Measurements from ENCODE around the gene SLC22A23.

DNA sequence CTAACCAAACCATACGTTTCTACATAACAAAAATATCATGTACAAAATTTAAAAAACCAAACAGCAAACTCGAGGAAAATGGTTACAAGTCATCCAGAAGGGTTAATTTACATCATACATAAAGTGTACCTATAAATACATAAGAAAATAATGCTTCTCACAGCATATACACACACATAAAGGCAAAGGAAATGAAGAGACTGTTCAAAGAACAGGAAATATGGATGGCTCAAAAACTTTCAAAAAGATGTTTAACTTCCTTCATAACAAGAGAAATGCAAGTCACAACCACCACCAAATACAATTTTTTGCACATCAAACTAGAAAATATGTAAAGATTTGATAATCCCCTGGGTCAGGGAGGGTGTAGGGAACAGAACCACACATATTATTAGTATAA, 7.5 kb downstream of the SLC22A23 start:
- TF ChIP-seq, protein P1, sequence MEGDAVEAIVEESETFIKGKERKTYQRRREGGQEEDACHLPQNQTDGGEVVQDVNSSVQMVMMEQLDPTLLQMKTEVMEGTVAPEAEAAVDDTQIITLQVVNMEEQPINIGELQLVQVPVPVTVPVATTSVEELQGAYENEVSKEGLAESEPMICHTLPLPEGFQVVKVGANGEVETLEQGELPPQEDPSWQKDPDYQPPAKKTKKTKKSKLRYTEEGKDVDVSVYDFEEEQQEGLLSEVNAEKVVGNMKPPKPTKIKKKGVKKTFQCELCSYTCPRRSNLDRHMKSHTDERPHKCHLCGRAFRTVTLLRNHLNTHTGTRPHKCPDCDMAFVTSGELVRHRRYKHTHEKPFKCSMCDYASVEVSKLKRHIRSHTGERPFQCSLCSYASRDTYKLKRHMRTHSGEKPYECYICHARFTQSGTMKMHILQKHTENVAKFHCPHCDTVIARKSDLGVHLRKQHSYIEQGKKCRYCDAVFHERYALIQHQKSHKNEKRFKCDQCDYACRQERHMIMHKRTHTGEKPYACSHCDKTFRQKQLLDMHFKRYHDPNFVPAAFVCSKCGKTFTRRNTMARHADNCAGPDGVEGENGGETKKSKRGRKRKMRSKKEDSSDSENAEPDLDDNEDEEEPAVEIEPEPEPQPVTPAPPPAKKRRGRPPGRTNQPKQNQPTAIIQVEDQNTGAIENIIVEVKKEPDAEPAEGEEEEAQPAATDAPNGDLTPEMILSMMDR (conservative IDR thresholded peaks at IDR 0.05; ENCODE audit: low read length) = no peak
- no peak for TF ChIP-seq EZH2phosphoT487 (IDR thresholded peaks at IDR 0.05; ENCODE audit: borderline replicate concordance, low read depth, low read length)
